SIG-M5 treated with dmso at 0.1 percent for 504 hours (cell line): ENCODE results near the gene RAB33B.
A peak's percentile ranks its signal among the peaks of the same experiment; 100 is the strongest.

ENCODE experiments used
- DNase-seq: peaks from one replicate; lab custom pipeline; 2025; ENCODE audit not compliant: unreplicated experiment; lab: John Stamatoyannopoulos, UW

RAB33B gene

GRCh38 chr4:139503622-139504166 is 49.8 kb downstream of the RAB33B start:
- no peak for DNase-seq

GRCh38 chr4:139506774-139507173 is 52.9 kb downstream of the RAB33B start:
- DNase-seq = no peak

GRCh38 chr4:139508581-139509237 is 54.8 kb downstream of the RAB33B start:
- DNase-seq = no peak

GRCh38 chr4:139509727-139510410 is 55.9 kb downstream of the RAB33B start:
- DNase-seq = peak; percentile 32

- peak; percentile 6 for DNase-seq
Observed at GRCh38 chr4:139511320-139511719, 57.4 kb downstream of the RAB33B start.

- peak; percentile 10 for DNase-seq
Observed at GRCh38 chr4:139514382-139515059, 60.6 kb downstream of the RAB33B start.

GRCh38 chr4:139515531-139515958 is 61.6 kb downstream of the RAB33B start:
- no peak for DNase-seq

- peak; percentile 63 for DNase-seq
Observed at GRCh38 chr4:139521754-139522401, 68.0 kb downstream of the RAB33B start.

GRCh38 chr4:139522457-139522856 is 68.5 kb downstream of the RAB33B start:
- no peak for DNase-seq

GRCh38 chr4:139523076-139523475 is 69.2 kb downstream of the RAB33B start:
- no peak for DNase-seq

GRCh38 chr4:139524062-139524631 is 70.2 kb downstream of the RAB33B start:
- DNase-seq = no peak

GRCh38 chr4:139525414-139525813 is 71.5 kb downstream of the RAB33B start:
- no peak for DNase-seq
